ENCODE measurements around the gene CRTC1.

The CRTC1 gene

DNA sequence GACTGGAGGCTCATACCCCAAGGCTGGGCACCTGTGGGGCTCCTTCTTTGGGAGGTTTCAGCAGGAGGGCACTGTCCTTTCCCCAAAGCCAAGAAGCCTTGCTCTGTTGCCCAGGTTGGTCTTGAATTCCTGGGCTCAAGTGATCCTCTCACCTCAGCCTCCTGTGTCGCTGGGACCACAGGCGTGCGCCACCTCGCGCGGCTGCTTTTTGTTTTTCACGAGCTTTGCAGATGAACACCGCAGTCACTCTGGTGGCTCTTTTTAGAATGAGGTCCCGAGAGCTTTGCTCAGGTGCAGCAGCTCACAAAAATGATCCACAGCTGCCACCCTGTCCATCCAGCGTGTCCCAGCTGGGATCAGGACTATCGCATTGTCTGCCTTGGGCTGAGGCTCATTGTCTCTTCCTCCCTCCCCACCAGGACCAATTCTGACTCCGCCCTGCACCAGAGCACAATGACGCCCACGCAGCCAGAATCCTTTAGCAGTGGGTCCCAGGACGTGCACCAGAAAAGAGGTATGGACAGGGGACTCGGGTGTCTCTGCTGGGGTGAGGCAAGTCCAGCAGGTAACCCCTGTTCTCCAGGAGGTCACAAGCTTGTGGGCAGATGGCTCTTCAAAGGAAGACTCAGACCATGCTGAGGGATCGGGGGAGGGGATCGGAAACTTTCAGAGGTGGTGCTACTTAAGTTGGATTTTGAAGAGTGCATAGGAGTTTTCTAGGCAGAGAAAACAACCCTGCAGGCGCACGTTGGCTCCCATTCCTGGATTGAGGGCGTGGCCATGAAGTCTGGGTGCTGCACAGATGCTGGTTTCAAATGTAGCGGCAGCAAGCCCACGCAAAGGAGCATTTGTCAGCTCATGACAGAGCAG, 66.1 kb downstream of the CRTC1 start:
- DNase-seq (ENCODE audit: low spot score) = no peak

DNA sequence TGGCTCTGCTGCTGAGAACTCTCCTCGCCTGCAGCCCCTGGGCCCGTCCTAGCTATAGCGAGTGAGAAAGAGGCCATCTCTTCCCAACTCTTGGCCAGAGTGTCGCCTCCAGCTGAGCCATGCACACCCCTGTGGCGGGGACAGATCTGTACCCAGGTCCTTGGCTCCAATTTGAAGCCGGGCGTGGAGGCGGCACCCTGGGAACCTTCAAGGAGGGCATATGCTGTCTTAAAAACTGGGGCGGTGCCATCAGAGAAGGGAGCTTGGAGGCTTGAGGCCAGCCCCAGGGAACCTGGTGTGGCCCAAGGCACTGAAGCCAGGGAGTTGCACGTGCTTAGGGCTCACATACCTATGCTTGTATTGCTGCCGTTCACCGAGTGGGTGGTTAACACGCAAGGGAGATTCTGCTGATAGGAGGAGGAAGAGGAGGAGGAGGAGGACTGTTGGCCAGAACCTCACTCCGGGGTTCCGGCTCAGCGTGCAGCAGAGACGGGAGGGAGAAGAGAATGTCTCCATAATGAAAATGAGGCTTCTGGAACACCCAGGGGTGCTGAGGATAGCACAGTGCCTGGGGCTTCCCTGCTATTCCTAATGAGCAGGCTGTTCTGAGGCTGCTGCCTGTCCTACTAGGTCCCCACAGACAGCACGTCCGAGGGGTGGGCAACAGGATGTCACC, 67.0 kb downstream of the CRTC1 start:
- DNase-seq (ENCODE audit: low spot score) = no peak

DNA sequence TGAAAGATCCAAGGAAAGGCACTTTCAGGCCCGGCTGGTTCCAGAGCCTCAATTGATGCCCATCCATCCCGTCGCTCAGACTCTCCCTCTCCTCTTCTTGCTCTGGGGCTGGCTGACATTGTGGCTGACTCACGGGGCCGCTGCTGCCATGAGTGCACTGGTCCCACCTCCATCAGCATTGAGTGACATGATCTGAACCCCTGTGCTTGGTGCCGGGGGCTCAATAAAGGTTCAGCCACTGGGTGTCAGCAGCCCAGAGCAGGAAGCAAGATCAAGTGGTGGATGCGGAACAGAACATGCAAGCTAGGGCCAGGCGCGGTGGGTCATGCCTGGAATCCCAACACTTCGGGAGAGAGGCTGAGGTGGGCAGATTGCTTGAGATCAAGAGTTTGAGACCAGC, 68.1 kb downstream of the CRTC1 start:
- no peak for DNase-seq (ENCODE audit: low spot score)

DNA sequence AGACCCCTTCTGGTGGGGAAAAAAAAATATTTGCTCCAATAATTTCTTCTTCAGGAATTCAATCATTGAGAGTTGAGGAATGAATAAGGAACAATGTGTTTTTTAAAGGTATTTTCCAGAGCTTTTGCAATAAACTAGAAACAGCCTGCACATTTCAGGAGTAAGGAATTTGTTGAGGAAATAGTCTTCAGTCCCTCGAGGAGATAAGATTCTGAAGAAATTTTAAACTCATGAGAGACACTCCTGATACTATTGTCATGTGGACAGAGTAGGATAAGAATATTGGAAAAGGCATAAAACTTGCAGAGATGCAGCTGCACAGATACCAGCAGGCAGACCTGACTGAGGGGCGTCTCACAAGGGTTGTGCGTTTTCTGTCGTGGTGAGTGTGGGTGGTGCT, 71.0 kb downstream of the CRTC1 start:
- DNase-seq (ENCODE audit: low spot score) = no peak

DNA sequence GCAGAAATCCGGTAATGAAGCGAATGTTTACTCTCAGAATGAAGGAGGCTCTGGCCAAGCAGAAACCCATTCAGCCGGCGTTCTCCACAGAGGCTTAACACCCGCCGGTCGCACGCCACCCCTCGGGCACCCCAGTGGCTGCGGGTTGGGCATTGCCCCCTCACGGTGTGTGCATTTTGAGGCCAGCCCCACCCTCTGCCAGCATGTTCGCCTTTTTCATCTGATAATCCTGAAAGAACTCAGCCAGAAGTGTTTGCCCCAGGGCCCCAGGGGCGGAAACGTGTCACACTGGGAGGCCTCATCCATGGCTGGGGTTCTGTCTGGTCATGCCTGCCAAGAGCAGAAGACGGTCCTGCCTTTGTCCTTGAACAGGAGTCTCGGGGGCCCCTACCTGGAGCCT, 73.4 kb downstream of the CRTC1 start:
- DNase-seq (ENCODE audit: low spot score) = no peak

DNA sequence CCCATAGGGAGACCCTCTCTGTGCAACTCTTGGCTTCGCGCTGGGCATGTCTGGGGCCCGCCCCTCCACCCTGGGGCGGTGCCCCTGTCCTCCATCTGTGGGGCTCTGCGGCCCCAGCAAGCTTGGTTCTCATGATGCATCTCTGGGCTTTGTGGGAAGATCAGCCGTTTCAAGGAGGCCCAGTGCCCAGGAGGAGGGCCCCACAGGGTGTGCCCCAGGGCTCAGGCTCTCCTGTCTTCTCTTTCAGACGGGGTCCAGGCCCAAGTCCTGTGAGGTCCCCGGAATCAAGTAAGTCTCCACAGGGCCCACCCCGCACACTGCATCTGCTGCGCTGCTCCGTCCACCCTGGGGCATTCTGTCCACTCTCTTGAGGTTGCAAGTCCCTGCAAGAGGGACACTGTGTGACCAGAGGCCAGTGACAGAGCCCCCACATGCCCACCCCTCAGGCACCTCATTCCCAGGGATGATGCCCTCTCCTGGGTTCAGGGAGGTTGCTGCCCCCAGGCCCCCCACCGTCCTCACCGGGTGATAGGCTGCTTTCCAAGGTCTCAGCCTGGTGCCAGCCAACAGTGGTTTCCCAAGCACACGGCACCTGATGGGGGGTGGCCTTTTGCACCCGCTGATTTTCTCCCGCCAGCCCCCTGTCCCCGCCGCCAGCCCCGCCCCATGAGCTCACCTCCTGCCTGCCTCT, 76.0 kb downstream of the CRTC1 start:
- no peak for DNase-seq (ENCODE audit: low spot score)

DNA sequence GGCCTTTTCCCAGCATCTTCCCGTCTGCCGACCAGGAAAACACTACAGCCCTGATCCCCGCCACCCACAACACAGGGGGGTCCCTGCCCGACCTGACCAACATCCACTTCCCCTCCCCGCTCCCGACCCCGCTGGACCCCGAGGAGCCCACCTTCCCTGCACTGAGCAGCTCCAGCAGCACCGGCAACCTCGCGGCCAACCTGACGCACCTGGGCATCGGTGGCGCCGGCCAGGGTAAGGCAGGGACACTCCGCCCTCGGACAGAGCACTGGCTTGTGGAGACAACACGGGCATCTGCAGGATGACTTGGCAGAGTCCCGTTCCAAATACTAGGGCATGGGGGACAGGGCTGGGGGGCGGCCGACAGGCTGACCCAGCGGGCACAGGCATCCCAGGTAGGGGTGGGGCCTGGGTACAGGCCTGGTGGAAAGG, 76.5 kb downstream of the CRTC1 start:
- DNase-seq (ENCODE audit: low spot score) = no peak

DNA sequence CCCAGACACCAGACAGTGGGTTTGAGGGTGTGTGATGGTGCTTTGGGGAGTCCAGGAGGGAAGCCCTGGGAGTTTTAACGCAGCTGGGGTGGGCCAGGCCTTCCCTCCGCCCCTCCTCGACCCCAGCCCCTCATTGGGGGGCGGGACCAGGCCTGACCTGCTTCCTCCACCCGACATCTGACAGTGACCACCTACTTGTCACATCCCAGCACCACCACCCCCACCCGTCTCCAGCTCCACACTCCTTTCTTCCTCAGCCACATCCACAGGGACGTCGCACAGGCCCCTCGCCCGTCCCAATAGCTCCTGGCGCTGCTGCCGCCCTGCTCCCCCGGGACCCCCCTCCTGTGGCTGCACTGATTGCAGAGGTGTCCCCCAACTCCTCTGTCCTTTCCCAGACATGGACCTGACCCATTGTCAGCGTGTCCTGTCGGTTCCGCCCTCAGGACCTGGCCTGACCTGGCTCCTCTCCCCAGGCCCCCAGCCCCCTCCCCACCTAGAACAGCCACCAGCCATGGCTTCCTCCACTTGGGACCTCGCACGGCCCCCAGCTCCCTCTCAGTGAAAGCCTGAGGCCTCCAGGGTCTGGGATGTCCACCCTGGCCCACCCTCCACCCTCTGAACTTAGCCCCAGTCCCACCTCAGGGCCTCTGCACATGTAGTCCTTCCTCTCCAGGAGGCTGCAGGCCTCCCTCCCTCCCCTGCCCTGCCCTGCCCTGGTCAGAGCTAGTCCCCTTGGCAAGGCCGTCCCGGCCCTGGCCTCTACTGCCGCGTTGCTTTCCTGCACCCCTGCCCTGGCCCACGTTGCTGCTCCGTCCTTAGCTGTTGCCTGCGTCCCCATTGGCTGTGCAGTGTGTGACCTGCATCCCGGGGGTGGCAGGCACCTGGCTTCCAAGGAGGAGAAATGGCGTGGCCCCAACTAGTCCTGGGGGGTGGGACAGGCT, 77.2 kb downstream of the CRTC1 start:
- no peak for DNase-seq (ENCODE audit: low spot score)

DNA sequence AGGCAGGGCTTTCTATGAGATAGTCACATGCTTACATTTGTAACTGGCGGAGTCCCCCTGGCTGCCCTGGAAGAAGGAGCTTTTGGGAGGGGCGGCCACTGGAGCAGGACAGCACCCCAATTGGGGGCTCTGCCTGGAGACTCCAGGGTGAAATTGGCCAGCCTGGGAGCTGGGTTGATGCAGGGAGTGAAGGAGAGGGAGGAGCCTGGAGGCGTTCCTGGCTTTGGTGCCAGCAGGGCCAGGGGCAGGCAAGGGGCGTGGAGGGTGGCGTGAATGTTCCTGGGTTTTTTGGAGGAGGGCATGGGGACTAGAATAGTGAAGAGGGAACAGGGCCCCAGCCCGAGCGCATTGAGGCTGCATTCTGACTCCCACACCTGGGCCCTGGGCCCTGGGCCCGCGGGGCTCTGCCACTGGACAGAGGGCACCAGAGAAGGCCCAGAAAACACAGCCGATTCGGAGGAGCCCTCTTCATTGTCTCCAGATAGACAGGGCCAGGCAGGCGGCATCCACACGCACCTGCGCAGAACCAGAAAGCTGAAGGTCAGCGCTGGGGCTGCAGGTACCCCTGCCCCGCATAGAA, 78.1 kb downstream of the CRTC1 start:
- DNase-seq (ENCODE audit: low spot score) = no peak

DNA sequence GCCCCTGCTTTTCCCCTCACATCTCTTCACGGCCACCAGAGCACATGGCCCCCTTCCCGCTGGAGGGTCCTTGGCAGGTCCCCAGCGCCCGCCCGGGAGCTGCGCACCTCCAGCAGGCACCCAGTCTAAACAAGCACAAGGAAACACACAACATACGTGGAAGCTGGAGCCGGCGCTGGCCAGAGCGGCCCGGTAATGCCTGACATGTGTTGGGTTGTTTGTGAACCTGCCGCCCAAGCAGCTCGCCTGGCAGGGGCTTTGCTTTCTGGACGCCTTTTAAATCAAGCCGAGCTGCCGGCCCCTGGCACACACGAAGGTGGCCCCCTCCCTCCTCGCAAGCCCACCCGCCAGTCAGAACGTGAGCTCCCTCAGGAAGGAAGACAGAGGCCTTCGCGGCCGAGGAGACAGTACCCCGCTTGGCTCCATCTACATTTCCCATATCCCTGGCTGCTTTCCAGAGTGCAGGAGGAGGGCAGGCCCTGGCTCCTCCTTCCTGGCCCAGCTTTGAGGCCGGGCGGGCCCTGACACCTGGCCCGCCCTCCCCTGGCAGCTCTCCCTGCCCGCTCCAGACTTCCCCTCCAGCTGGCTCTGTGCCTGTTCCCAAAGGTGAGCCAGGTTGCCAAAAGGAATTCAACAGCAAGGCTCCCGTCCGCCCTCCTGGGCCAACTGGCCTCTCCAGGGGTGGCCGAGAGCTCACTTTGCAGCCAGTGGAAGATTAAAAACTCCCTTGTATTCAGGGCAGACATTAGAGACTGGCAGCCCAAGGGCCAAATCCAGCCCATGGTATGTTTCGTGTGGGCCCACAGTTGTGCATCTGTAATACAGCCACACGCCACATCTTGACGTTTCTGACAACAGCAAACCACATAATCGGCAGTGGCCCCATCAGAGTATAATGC, 78.9 kb downstream of the CRTC1 start:
- no peak for DNase-seq (ENCODE audit: low spot score)

DNA sequence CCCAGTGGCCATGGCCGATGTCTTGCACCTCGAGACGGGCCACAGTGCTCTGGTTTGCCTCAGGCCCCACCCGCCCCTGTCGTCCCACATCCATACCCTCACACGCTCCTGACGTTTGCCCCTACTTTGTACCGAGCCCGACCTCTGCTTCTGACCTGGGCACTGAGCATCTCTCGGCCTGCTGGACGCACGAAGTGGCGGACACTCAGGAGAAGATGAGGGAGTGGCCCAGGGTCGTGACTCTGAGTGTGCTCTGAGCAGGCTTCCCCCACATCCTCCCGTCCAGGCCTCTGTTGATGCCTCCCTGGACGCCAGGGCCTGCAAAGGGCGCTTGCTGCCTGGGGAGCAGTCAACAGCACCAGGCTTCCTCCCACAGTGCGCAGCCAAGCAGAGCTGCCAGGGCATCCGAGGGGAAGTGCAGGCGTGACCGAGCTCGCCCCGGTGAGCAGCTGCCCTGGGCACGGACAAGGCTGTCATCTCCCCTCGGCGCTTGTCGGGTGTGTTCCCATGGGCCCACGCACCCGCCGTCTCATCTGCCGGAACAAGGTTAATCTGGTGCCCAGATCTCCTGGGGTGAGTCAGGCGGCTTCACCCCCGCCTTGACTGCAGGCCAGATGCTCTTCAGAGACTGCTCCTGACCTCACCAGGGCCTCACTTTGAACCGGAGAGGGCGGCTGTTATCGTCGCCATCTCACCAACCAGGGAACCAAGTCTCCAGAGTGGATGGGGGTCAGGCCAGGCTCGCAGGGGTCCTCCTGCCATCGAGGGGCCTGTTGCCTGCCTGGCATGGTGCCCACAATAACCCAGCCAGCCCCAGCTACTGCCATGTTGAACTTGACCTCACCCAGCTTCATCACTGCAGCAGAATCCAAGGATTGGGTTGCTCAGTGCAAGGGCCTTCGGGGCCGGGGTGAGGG, 80.5 kb downstream of the CRTC1 start:
- DNase-seq (ENCODE audit: low spot score) = no peak

DNA sequence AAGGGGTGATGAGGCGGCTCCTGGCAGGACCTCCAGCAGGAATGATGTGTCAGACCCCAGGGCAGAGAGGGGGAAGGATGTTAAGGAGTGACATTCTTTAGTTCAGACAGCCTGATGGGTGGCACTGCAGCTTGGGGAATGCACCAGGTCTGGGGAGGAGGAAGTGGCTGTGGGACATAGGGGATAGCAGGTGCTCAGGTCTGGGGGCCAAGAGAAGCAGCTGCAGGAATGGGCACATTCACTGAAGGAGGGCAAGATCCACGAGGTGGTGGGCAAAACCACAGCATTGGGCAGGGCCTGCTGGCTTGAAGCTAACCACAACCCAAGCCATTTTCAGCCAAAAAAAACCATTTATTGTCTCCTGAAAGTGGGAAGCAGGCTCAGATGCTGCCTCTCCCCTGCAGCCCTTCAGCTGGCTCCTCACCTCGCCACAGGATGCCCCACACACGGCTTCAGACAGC, 81.1 kb downstream of the CRTC1 start:
- no peak for DNase-seq (ENCODE audit: low spot score)

DNA sequence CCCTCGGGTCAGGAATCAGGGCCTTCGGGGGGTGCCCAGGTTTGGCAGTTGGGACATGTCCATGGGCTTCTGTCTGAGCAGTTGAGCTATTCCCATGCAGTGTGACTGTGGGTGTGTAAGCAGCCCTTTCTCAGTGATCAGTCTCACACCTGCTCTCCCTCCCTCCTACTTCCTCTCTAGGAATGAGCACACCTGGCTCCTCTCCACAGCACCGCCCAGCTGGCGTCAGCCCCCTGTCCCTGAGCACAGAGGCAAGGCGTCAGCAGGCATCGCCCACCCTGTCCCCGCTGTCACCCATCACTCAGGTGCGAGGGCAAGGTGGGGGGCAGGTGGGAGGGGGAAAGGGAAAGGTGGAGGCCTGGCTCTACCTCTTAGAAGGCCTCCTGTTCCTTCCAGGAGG, 81.7 kb downstream of the CRTC1 start:
- no peak for DNase-seq (ENCODE audit: low spot score)

DNA sequence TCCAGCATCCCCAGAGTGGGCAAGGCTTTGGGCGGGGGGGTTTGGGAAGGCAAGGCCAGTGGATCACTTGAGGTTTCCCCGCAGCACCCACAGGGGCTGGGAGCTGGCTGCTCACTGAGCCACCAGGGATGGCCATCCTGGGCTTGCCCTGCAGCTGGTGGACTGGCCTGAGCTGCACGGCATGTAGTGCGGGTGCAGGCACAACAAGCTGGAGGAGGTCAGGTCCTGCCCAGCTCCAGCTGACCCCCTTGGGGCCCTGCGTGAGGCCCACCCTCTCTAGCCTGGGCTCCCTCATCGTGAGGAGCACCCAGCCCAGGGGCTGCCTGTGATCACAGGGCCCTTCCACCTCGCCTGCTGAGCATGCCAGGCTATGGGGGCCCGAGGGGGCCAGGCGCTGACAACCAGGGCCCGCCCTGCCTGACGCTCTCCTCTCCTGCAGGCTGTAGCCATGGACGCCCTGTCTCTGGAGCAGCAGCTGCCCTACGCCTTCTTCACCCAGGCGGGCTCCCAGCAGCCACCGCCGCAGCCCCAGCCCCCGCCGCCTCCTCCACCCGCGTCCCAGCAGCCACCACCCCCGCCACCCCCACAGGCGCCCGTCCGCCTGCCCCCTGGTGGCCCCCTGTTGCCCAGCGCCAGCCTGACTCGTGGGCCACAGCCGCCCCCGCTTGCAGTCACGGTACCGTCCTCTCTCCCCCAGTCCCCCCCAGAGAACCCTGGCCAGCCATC, 84.7 kb downstream of the CRTC1 start:
- DNase-seq (ENCODE audit: low spot score) = no peak

DNA sequence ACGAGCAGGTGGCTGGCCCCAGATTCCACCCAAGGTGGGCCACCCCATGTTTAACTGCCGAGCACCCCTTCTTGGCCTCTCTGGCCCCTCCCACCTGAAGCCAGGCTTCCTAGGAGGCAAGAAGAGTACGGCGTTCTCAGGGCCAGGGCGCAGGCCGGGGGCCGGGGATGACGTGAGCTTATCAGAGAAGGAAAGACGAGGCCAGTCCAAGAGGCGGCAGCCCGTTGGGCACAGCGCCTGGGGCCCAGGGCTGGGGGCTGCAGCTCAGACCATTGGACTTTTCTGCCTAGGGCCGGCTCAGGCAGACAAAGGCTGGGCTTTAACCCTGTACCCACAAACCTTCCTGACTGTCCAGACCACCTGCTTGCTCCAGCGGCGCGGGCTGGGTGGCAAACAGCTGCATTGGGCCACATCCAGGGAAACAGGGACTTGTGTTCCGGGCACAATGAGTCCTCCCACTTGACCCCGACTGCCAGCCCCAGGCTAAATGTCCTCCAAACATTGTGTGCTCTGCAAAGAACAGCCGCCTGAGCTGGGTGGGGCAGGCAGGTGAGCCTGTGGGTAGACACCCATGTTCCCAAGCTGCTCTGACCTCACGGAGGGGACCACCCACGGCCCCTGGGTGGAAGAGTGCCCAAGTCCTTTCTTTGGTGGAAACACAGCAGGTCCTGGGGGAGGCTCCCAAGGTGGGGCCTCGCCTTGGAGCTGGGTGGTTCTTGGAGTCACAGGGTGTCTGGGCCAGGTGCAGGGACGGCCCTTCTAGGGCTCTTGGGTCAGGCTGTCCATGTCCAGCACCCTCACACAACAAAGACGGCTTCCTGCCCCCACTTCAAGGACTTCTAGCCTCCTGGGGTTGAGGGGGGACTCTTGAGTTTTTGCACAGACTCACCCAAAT, 85.8 kb downstream of the CRTC1 start:
- no peak for DNase-seq (ENCODE audit: low spot score)

DNA sequence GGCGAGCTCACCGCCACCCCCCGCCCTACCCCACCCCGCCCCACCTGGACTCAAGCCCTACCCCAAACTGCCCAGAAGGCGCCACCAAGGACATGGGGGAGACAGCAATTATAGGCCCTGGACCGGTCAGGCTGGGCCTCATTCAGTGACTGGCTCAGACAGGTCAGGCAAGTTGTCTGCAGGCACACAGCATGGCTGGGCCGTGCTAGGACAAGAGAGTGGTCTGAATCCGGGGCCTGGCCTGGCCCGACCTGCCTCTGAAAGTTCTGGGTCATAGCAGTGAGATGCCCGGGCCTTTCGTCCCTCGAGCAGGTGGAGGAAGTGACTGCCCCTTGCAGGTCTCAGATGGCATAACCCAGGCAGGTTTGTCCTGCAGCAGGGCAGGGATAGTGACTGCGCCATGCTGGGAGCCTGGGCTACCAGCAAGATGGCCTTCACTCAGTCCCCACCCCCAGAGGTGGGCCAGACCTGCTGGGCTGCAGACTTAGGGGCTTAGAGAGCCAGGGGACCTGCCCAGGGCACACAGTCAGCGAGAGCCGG, 86.6 kb downstream of the CRTC1 start:
- no peak for DNase-seq (ENCODE audit: low spot score)

DNA sequence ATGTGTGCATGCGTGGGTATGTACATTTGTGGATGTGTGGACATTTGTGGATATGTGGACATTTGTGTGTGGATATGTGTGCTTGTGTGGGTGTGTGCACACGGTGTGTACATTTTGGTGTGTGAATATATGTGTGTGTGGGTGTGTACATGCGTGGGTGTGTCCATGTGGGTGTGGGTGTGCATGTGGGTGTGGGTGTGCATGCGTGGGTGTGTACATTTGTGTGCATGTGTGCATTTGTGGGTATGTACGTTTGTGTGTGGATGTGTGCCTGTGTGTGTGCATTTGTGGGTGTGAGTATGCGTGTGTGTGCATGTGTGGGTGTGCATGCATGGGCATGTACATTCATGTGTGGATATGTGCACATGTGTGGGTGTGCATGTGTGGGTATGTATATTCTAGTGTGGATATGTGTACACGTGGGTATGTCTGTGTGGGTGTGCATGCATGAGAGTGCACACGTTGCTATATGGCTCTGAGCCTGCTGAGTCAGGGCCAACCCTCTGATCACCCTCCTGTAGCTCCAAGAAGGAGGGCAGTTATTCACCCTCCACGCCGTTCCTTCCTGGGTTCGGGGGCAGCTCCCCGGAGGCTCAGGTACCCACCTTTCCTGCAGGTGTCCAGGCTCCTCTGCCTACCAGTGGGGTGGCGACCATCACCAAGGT, 87.3 kb downstream of the CRTC1 start:
- no peak for DNase-seq (ENCODE audit: low spot score)
